GM21360 (cell line): ENCODE data around the gene ZNF524.

ENCODE experiments used
- ATAC-seq: cut with Tn5 transposase; IDR thresholded peaks from one replicate; pipeline ENCODE4 v1.9.1; 2021; ENCODE audit warnings: mild to moderate bottlenecking, moderate library complexity; ENCODE audit not compliant: unreplicated experiment

The ZNF524 gene

GRCh38 chr19:55640577-55641425 lies 40.7 kb downstream of the ZNF524 start, which contains the start of gene ZNF580:
TSS of gene ZNF580 (plus strand) at chr19:55641002. CDS start at chr19:55642509, 1,507 bp downstream.
- no peak for ATAC-seq

GRCh38 chr19:55641426-55642152 lies 41.5 kb downstream of the ZNF524 start:
- ATAC-seq, result no peak

DNA sequence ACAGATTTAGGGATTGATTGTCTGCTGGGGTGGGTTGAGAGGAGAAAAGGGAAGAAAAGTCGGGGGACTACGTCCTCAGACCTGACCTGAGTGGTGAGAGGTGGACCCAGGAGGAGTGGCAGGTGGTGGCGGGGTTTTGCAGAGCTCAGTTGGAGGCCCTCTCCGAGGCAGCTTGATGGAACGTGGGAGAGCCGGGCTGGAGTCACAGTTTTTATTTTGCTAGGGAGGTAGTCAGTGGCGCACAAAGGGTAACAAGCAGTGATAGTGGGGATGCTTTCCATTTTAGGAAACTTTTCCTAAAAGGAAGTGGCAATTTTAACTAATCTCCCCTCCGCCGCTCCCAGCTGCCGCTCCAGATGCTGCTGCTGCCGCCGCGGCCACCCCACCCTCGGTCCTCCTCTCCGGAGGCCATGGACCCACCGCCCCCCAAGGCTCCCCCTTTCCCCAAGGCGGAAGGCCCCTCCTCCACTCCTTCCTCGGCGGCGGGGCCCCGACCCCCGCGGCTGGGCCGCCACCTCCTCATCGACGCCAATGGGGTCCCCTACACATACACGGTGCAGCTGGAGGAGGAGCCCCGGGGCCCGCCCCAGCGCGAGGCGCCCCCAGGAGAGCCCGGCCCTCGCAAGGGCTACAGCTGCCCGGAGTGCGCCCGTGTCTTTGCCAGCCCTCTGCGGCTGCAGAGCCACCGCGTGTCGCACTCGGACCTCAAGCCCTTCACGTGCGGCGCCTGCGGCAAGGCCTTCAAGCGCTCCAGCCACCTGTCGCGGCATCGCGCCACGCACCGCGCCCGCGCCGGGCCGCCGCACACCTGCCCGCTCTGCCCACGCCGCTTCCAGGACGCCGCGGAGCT lies 42.3 kb downstream of the ZNF524 start:
- ATAC-seq, result no peak

DNA sequence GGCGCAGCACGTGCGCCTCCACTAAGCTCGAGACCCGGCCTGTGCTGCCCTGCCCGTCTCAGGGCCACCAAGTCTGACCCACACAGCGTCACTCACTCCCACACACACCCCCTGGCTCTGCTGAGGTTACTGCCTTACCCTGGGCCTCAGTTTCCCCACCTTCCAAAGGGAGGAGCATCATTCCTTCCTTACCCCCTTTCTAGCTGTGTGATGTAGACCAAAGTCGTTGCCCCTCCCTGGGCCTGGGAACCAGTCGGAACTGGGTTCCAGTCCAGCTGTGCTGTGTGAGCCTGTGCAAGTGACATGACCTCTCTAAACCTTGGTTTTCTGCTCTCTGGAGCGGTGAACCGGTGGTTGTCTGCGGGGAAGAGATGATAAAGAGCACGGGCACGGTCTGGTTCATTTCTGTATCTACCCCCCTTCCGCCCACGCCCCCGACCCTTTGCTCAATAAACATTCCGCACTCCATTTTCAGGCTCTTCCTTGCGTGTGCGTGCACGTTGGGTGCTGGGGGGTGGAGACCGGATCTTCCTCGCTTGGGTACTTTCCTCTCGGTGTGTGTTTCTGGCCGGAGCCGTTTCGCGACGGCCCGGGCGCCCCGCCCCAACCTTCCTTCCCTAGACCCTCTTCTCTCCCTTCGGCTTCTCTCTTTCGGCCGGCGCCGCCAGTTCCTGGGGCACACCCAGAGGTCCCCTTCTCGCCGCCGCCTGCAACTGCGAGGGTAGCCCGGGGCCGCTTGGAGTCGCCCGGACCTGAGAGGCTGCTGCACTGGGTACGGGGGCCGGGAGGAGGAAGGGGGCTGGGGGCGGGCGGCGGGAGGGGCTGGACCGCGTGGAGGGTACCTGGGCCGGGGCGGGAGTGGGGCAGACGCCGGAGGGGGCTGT lies 43.2 kb downstream of the ZNF524 start, which contains the start of gene ZNF581:
ZNF581 (plus strand) TSS at position 647 of the 884 bp plus-strand sequence. CDS start 923 bp downstream, outside the sequence.
- ATAC-seq, result no peak

DNA sequence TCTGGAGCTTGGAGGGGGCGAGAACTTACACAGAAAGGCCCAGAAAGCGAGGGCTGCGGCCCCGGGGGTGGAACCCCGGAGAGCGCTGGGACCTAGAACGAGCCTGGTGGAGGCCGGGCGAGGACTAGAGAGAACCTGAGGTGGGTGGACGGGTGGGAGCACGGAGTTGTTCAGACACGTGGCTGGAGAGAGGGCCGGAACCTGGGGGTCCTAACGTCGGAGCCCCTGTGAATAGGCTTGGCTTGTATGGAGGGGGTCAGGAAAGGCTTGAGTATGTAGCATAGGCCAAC lies 43.7 kb downstream of the ZNF524 start:
- no peak for ATAC-seq

DNA sequence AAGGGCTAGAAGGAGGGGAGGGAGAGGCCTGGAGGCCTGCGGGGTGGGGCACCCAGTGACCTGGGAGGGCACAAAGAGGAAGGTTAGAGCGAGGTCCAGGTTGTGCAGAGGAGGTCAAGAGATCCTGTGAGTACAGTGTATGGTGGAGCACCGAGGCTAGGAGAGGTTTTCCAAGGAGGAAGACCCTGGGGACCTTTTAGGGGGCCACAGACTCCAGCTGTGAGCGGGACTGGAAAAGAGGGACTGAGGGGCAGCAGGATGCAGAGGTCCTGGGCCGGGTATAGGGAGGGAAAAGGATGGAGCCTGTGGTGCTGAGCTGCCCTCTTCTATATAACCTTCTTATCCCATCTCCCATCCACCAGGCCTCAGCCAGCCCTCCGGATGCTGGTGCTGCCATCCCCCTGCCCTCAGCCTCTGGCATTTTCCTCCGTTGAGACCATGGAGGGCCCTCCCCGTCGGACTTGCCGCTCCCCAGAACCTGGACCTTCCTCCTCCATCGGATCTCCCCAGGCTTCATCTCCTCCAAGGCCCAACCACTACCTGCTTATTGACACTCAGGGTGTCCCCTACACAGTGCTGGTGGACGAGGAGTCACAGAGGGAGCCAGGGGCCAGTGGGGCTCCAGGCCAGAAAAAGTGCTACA lies 44.2 kb downstream of the ZNF524 start:
- ATAC-seq, result no peak

GRCh38 chr19:55644842-55645511 lies 44.9 kb downstream of the ZNF524 start:
- ATAC-seq, result no peak

GRCh38 chr19:55645512-55645881 lies 45.4 kb downstream of the ZNF524 start:
- no peak for ATAC-seq

DNA sequence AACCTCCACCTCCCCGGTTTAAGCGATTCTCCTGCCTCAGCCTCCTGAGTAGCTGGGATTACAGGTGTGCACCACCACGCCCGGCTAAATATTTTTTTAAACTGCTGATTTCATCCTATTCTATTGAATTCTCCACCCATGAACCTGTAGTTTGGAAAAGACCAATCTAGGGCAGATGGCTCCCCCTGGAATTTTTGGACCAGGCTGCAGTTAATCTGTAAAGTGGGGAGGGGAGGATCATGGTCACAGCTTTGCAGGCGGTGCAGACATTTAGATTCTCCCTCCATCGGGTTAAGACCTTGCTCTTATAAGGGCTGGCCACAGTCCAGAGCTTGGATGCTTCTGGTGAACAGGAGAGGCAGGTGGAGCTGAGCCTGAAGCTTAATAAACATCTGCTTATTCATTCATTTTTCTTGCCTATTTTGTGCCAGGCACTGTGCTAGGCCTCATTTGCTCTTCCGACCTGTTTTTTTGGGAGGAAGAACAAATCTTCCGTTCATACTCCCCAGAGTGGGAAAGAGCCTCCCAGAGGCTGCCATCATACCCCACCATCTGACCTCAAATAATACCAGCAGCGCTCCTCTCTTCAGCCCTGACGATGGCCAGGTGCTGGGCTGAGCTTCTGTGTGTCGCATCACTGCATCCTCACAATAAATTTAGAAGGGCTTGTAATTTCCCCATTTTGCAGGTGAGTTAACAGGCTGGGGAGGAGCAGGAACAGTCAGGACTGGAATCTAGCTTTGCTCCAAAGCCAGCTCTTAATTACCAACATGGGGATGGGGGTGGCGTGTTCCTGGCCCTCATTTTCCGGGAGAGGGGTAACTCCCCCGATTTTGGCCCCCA lies 47.0 kb downstream of the ZNF524 start:
- no peak for ATAC-seq

GRCh38 chr19:55647732-55648584 lies 47.9 kb downstream of the ZNF524 start, which contains the start of gene CCDC106:
TSS of gene CCDC106 (plus strand) at chr19:55648212. CDS start at chr19:55649047, 835 bp downstream.
- ATAC-seq, result no peak

GRCh38 chr19:55648585-55649267 lies 48.6 kb downstream of the ZNF524 start:
- no peak for ATAC-seq

DNA sequence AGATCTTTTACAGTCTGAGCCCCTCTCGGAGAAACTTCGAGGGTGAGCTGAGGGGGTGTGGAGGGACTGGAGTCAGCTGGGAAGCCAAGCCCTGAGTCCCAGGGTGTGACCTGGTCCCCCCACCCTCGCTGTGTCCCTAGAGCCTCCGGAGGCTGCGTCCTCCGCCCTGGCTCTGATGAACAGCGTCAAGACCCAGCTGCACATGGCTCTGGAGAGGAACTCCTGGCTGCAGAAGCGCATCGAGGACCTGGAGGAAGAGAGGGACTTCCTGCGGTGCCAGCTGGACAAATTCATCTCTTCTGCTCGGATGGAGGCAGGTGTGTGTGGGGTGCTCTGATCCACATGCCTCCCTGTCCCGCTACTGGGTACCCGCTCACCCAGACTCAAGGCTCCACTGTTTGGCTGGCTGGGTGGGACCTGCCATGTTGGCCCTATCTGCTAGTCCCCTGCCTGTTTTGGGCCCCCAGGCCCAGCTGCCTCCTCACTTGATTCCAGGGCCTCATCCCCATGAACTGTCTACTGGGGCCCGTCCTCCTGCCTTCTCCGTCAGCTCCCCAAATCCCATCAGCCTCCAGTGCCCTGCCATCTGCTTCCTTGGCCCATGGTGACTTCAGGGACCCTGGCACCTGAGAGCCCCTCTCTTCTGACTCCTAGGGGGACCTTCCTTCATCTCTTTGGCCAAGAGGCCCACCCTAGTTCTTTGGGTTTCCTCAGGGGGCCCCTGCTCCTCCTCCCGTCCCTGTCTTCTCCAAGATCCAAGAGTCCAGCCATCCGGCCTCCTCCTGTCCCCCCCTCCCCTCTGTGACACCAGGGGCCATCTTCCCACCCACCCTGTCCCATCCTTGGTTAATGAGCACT lies 49.4 kb downstream of the ZNF524 start:
- ATAC-seq, result no peak

GRCh38 chr19:55650126-55650557 lies 50.1 kb downstream of the ZNF524 start:
- ATAC-seq, result no peak

GRCh38 chr19:55650602-55651230 lies 50.6 kb downstream of the ZNF524 start:
- no peak for ATAC-seq

DNA sequence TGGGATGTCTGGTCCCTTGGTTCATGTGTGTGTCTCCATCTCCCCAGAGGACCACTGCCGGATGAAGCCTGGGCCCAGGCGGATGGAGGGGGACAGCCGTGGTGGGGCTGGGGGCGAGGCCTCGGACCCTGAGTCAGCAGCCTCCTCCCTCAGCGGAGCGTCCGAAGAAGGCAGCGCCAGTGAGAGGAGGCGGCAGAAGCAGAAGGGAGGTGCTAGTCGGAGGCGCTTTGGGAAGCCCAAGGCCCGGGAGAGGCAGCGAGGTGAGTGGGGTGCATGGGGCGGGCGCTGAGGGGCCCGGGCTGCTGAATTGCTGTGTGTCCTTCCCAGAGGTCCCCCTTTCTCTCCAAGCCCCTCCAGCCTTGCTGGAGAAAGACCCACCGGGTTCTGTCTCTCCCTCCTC lies 51.1 kb downstream of the ZNF524 start:
- no peak for ATAC-seq
